Neural progenitor cell (in vitro differentiated cells): Measurements from ENCODE around the gene MAN2A2. TPM values are rescaled to one million over a fixed set of nuclear protein-coding genes. Genes with fewer than 3 reads are reported as not detected.

ENCODE experiments used
- DNase-seq: peaks from one replicate; pipeline ENCODE4 v3.0.0-alpha.2; 2016; ENCODE audit warnings: low spot score
- H2AFZ ChIP-seq: fragments of 200-600 bp; sonication (generic); replicated peaks from 2 replicates; pipeline ENCODE4 v1.6.1; 2016; ENCODE audit warnings: antibody characterized with exemption
- H3F3A ChIP-seq: fragments of 200-600 bp; sonication (generic); 2 replicates; pipeline ENCODE4 v1.6.1; 2016; ENCODE audit warnings: antibody characterized with exemption, low read depth
- H3K27ac ChIP-seq: fragments of 200-600 bp; sonication (generic); 2 replicates; pipeline ENCODE4 v1.5.1; 2016; ENCODE audit warnings: mild to moderate bottlenecking
- H3K27me3 ChIP-seq: fragments of 200-600 bp; sonication (generic); 2 replicates; pipeline ENCODE4 v1.6.1; 2016; ENCODE audit warnings: mild to moderate bottlenecking, moderate library complexity
- H3K36me3 ChIP-seq: fragments of 200-600 bp; sonication (generic); 2 replicates; pipeline ENCODE4 v1.5.1; 2016
- H3K4me1 ChIP-seq: fragments of 200-600 bp; sonication (generic); 2 replicates; pipeline ENCODE4 v1.6.1; 2016; ENCODE audit warnings: mixed run types
- H3K4me2 ChIP-seq: fragments of 200-600 bp; sonication (generic); 2 replicates; pipeline ENCODE4 v1.6.1; 2016
- H3K4me3 ChIP-seq: fragments of 200-600 bp; sonication (generic); 2 replicates; pipeline ENCODE4 v1.5.1; 2016
- H3K79me2 ChIP-seq: fragments of 200-600 bp; sonication (generic); 2 replicates; pipeline ENCODE4 v1.6.1; 2016; ENCODE audit warnings: low read depth
- H3K9ac ChIP-seq: fragments of 200-600 bp; sonication (generic); 2 replicates; pipeline ENCODE4 v1.6.1; 2016
- H3K9me3 ChIP-seq: fragments of 200-600 bp; sonication (generic); 2 replicates; pipeline ENCODE4 v1.5.1; 2016; ENCODE audit warnings: low read depth
- H4K20me1 ChIP-seq: fragments of 200-600 bp; sonication (generic); 2 replicates; pipeline ENCODE4 v1.6.1; 2016; ENCODE audit warnings: low read depth
- H3K27ac Mint-ChIP-seq: 3 replicates; pipeline ENCODE4 v1.8.0; 2021; ENCODE audit warnings: mixed read lengths
- H3K27me3 Mint-ChIP-seq: 2 replicates; pipeline ENCODE4 v1.8.0; 2022; ENCODE audit warnings: low read depth, mild to moderate bottlenecking, inconsistent platforms, moderate library complexity, mixed read lengths; ENCODE audit not compliant: insufficient read depth
- H3K36me3 Mint-ChIP-seq: 3 replicates; pipeline ENCODE4 v1.8.0; 2021; ENCODE audit warnings: mixed read lengths
- H3K4me1 Mint-ChIP-seq: 3 replicates; pipeline ENCODE4 v1.8.0; 2021; ENCODE audit warnings: mixed read lengths
- H3K4me3 Mint-ChIP-seq: 3 replicates; pipeline ENCODE4 v1.8.0; 2021; ENCODE audit warnings: mild to moderate bottlenecking, moderate library complexity, mixed read lengths
- H3K9me3 Mint-ChIP-seq: 3 replicates; pipeline ENCODE4 v1.8.0; 2020; ENCODE audit warnings: mixed read lengths
- EZH2 ChIP-seq: fragments of 200-600 bp; sonication (generic); IDR thresholded peaks from 2 replicates; pipeline ENCODE4 v1.6.1; 2017; ENCODE audit warnings: antibody characterized with exemption, mild to moderate bottlenecking, moderate library complexity
- EZH2phosphoT487 ChIP-seq: fragments of 200-600 bp; sonication (generic); IDR thresholded peaks from 2 replicates; pipeline ENCODE4 v1.6.1; 2017; ENCODE audit warnings: antibody characterized with exemption
- total RNA-seq: library from RNA; depleted of rRNA; stranded (reverse); fragments of >200 nt; gene quantifications from 2 replicates; pipeline ENCODE4 v1.2.3, GENCODE V29; 2015; ENCODE audit warnings: low replicate concordance
- TF ChIP-seq, protein P1 (sequence below): fragments of 200-600 bp; sonication (generic); IDR thresholded peaks from 2 replicates; pipeline ENCODE4 v1.5.1; 2017; ENCODE audit warnings: antibody characterized with exemption, mild to moderate bottlenecking

Gene MAN2A2
- total RNA-seq, 1 donor from 2014 or later: 7.0 TPM

DNA sequence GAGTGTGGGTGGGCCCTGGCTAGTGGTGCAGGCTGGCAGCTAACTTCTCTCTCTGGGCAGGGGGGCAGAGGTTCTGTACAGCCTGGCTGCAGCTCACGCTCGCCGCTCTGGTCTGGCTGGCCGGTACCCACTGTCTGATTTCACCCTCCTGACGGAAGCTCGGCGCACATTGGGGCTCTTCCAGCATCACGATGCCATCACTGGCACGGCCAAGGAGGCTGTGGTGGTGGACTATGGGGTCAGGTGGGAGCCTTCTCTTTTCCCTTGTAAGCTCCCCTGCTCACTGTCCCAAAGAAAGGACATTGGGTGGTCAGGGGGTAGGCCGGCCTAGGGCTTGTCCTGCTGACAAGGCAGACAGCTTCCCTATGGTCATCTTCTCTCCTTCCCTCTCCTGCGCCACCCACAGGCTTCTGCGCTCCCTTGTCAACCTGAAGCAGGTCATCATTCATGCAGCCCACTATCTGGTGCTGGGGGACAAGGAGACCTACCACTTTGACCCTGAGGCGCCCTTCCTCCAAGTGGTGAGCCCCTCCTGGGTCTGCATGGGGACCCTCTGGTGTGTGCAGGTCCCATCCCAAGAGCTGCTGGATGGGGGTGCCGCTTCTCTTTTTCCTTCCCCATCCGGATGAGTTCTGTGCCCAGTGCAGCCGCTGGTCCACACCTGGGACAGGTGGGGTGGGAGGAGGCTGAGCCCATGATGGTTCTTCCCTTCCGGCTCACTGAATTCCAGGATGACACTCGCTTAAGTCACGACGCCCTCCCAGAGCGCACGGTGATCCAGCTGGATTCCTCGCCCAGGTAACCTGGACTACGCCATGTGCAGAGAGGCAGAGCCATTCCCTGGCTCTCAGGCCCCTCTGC is 7.6 kb downstream of the MAN2A2 start:
- no peak overlapping the region for H3K9ac ChIP-seq
- no peaks in the 10 kb centered on the region for H3K27me3 ChIP-seq
- no peaks in the 10 kb centered on the region for H3K36me3 ChIP-seq
- H3K27me3 Mint-ChIP-seq: no peaks in the 10 kb centered on the region
- no peaks in the 10 kb centered on the region for H3K4me1 ChIP-seq
- no peak overlapping the region for H2AFZ ChIP-seq
- H3K79me2 ChIP-seq: no peaks in the 10 kb centered on the region
- no peaks in the 10 kb centered on the region for H3K9me3 Mint-ChIP-seq
- DNase-seq: no peak
- no peak overlapping the region for H3K27ac ChIP-seq
- no peaks in the 10 kb centered on the region for H3K4me1 Mint-ChIP-seq
- H3F3A ChIP-seq: no peaks in the 10 kb centered on the region
- no peak overlapping the region for H3K4me3 ChIP-seq
- H3K9me3 ChIP-seq: no peaks in the 10 kb centered on the region
- no peak overlapping the region for H3K4me2 ChIP-seq
- peaks cover 26% of the 10 kb centered on the region for H3K36me3 Mint-ChIP-seq
- H3K4me3 Mint-ChIP-seq: no peak overlapping the region
- no peaks in the 10 kb centered on the region for H4K20me1 ChIP-seq
- H3K27ac Mint-ChIP-seq: no peak overlapping the region
- TF ChIP-seq, protein P1, sequence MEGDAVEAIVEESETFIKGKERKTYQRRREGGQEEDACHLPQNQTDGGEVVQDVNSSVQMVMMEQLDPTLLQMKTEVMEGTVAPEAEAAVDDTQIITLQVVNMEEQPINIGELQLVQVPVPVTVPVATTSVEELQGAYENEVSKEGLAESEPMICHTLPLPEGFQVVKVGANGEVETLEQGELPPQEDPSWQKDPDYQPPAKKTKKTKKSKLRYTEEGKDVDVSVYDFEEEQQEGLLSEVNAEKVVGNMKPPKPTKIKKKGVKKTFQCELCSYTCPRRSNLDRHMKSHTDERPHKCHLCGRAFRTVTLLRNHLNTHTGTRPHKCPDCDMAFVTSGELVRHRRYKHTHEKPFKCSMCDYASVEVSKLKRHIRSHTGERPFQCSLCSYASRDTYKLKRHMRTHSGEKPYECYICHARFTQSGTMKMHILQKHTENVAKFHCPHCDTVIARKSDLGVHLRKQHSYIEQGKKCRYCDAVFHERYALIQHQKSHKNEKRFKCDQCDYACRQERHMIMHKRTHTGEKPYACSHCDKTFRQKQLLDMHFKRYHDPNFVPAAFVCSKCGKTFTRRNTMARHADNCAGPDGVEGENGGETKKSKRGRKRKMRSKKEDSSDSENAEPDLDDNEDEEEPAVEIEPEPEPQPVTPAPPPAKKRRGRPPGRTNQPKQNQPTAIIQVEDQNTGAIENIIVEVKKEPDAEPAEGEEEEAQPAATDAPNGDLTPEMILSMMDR: no peak
- TF ChIP-seq EZH2phosphoT487 (no peak), EZH2 (no peak)

DNA sequence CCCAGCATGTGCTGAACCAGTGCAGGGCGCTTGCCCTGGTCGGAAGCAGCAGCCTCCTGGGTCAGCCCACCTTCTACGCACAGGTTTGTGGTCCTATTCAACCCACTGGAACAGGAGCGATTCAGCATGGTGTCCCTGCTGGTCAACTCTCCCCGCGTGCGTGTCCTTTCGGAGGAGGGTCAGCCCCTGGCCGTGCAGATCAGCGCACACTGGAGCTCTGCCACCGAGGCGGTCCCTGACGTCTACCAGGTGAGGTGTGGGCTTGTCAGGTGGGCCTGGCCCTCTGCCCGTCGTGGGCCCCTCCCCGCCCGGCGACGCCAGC is 8.2 kb downstream of the MAN2A2 start:
- H3K9me3 Mint-ChIP-seq: no peaks in the 10 kb centered on the region
- no peak for DNase-seq
- H3K27ac Mint-ChIP-seq: no peak overlapping the region
- no peaks in the 10 kb centered on the region for H3F3A ChIP-seq
- H3K36me3 ChIP-seq: no peaks in the 10 kb centered on the region
- no peaks in the 10 kb centered on the region for H3K27me3 ChIP-seq
- H3K4me2 ChIP-seq: no peak overlapping the region
- no peaks in the 10 kb centered on the region for H3K9me3 ChIP-seq
- no peak overlapping the region for H3K4me3 Mint-ChIP-seq
- H3K79me2 ChIP-seq: no peaks in the 10 kb centered on the region
- H3K9ac ChIP-seq: no peak overlapping the region
- H3K4me1 ChIP-seq: no peaks in the 10 kb centered on the region
- no peaks in the 10 kb centered on the region for H3K4me1 Mint-ChIP-seq
- no peaks in the 10 kb centered on the region for H4K20me1 ChIP-seq
- no peaks in the 10 kb centered on the region for H3K27me3 Mint-ChIP-seq
- TF ChIP-seq EZH2 (no peak), EZH2phosphoT487 (no peak)
- TF ChIP-seq, protein P1: no peak
- H3K4me3 ChIP-seq: no peak overlapping the region
- H3K36me3 Mint-ChIP-seq: peaks cover 21% of the 10 kb centered on the region
- no peak overlapping the region for H3K27ac ChIP-seq
- H2AFZ ChIP-seq: no peak overlapping the region

DNA sequence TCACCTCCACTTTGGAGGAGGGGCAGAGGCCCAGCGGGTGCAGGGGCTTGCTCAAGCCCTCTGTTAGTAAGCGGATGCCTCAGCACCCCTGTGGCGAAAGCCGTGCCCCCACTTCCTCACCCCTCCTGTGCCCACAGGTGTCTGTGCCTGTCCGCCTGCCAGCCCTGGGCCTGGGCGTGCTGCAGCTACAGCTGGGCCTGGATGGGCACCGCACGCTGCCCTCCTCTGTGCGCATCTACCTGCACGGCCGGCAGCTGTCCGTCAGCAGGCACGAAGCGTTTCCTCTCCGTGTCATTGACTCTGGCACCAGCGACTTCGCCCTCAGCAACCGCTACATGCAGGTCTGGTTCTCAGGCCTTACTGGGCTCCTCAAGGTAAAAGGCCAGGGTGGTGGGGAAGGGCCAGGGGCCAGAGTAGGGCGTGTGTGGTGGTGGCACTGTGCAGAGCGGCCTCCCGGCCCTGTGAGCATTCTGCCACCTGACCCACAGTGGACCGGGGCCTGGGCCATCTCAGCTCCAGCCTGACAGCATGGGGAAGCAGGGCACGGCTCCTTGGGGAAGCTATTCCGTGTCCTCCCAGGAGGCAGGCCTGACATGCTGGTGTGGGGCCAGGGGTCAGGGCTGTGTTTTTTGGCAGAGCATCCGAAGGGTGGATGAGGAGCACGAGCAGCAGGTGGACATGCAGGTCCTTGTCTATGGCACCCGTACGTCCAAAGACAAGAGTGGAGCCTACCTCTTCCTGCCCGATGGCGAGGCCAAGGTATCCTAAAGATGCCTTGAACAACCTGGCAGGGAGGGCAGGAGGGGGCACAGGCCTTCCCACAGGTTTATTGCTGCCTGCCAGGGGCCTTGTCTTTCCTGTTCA is 9.0 kb downstream of the MAN2A2 start:
- no peak overlapping the region for H3K27ac ChIP-seq
- TF ChIP-seq EZH2phosphoT487: no peak
- no peak for TF ChIP-seq EZH2
- TF ChIP-seq, protein P1: no peak
- H2AFZ ChIP-seq: no peak overlapping the region
- H3K9me3 Mint-ChIP-seq: no peaks in the 10 kb centered on the region
- H3K27me3 ChIP-seq: no peaks in the 10 kb centered on the region
- no peaks in the 10 kb centered on the region for H3K4me1 Mint-ChIP-seq
- no peaks in the 10 kb centered on the region for H3F3A ChIP-seq
- no peak overlapping the region for H3K4me2 ChIP-seq
- no peaks in the 10 kb centered on the region for H3K9me3 ChIP-seq
- H3K79me2 ChIP-seq: no peaks in the 10 kb centered on the region
- H3K27me3 Mint-ChIP-seq: no peaks in the 10 kb centered on the region
- H3K36me3 ChIP-seq: no peaks in the 10 kb centered on the region
- H3K4me3 ChIP-seq: no peak overlapping the region
- H3K4me3 Mint-ChIP-seq: no peak overlapping the region
- no peak overlapping the region for H3K9ac ChIP-seq
- no peaks in the 10 kb centered on the region for H4K20me1 ChIP-seq
- H3K36me3 Mint-ChIP-seq: peaks cover 22% of the 10 kb centered on the region
- no peak for DNase-seq
- H3K4me1 ChIP-seq: no peaks in the 10 kb centered on the region
- H3K27ac Mint-ChIP-seq: no peak overlapping the region
